ENCODE results near the gene OSBPL5. TPM values are rescaled to one million over a fixed set of nuclear protein-coding genes. Genes with fewer than 3 reads are reported as not detected.

Gene OSBPL5
- polyA plus RNA-seq, 3 donors = 3.1 to 30.3 (median 6.8) TPM

DNA sequence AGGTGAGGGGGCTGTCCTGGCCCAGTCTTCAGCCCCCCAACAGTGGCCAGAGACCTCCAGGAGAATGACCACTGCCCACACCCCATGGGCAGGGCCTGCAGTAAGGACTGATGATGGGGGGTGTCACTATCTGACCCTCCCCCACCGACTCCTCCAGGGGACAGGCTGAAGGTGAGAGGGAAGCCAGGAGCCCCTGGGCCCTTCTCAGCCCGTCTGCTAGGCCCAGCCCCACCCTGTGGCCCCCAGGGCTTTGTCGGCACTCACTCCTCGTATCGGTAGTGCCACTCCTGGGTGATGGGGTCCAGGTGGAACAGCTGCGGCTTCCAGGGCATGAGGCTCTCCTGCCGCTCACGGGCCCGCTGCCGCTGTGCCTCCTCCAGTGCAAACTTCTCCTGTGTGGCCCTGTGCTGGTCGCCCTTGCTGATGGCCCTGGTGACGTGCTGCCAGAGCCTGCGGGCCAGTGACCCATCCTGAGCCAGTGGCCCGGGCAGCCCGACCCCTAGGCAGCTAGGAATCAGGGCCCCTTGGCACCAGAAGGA, 72.4 kb downstream of the OSBPL5 start:
- Histone ChIP-seq H3K79me2 (ENCODE audit: insufficient read depth, low read length) (no peaks in the 10 kb centered on the region), H3K36me3 (replicated peaks in 1 of 2; ENCODE audit: control insufficient read depth in 1 of 2, insufficient read depth in 2 of 2, low read length in 2 of 2) (peaks cover 44 to 82% of the 10 kb centered on the region in 2 donors), H3K9me3 (replicated peaks in 1 of 2; ENCODE audit: control insufficient read depth in 1 of 2, insufficient read depth in 1 of 2, low read length in 2 of 2) (no peaks in the 10 kb centered on the region), H3K4me3 (replicated peaks in 1 of 3; ENCODE audit: low read depth in 2 of 3, low read length in 3 of 3) (no peak overlapping the region), H3K9ac (ENCODE audit: insufficient read depth, low read length, poor library complexity, severe bottlenecking) (no peak overlapping the region), H3K4me1 (ENCODE audit: control insufficient read depth in 1 of 2, insufficient read depth in 2 of 2, low read length in 2 of 2) (peaks cover 4 to 6% of the 10 kb centered on the region in 2 donors), H3K4me2 (replicated peaks; ENCODE audit: extremely low read depth, low read length, poor library complexity, severe bottlenecking) (no peak overlapping the region), H3K27me3 (ENCODE audit: control insufficient read depth in 2 of 2, insufficient read depth in 2 of 2, low read length in 2 of 2) (no peaks in the 10 kb centered on the region), H3K27ac (ENCODE audit: low read depth in 1 of 2, low read length in 2 of 2) (no peak overlapping the region), H2AFZ (ENCODE audit: insufficient read depth, low read depth, low read length, poor library complexity, severe bottlenecking) (no peak overlapping the region), H4K20me1 (ENCODE audit: insufficient read depth, low read length) (peaks cover 13% of the 10 kb centered on the region)
- no peak for DNase-seq
- intact Hi-C loops (cut with micrococcal nuclease) = loop anchor here (2.0 to 5.0 kb wide), 4 partner anchors 55 to 560 kb away; no protein-coding TSS in a partner anchor
- Mint-ChIP-seq H3K27me3 (ENCODE audit: low read depth in 3 of 3) (no peaks in the 10 kb centered on the region), H3K9me3 (no peaks in the 10 kb centered on the region), H3K4me1 (peaks cover 10% of the 10 kb centered on the region), H3K36me3 (peaks cover 37 to 85% of the 10 kb centered on the region in 2 donors), H3K27ac (no peak overlapping the region), H3K4me3 (no peak overlapping the region)
- no peak for TF ChIP-seq CTCF (IDR thresholded peaks at IDR 0.05)
- 91% methylated on average over 14 of the region's 15 CpGs for WGBS (ENCODE audit: insufficient coverage)

DNA sequence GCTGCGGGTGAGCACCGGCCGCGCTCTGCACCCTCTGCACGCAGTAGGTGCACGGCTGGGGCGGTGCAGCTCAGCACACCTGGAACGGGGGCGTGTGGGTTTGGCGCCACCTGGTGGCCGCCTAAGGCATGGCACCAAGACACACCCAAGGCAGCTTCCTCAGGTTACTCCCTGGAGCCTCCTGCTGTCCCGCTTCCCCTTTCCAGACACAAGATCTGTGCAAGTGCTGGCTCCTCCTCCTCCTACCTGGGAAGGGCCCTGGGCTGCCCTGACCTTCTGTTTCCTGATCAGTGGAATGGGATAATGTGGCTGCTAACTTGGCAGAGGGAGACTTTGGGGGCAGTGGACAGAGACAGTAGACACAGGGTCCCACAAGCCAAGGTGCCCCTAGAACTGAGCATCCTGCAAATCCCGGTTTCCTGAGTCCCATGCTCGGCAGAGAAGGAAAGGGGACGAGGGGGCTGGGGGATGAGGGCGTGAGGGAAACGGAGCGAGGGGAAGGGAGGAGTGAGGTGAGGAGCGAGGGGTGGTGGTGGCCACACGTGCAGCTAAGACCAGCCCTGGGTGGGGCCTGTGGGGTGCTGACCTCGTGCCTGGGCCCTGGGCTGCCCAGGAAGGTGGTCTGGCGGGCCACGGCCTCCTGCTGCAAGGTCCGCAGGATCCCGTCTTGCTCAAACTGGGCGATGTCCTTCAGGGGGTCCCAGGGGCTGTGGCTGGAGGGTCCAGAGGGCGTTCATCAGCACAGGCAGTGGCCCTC, 73.1 kb downstream of the OSBPL5 start:
- H3K27ac ChIP-seq (ENCODE audit: low read depth in 1 of 2, low read length in 2 of 2) = no peak overlapping the region
- H3K27me3 ChIP-seq (ENCODE audit: control insufficient read depth in 2 of 2, insufficient read depth in 2 of 2, low read length in 2 of 2) = no peaks in the 10 kb centered on the region
- H3K9me3 ChIP-seq (replicated peaks in 1 of 2; ENCODE audit: control insufficient read depth in 1 of 2, insufficient read depth in 1 of 2, low read length in 2 of 2) = no peaks in the 10 kb centered on the region
- peaks cover 4 to 6% of the 10 kb centered on the region in 2 donors for H3K4me1 ChIP-seq (ENCODE audit: control insufficient read depth in 1 of 2, insufficient read depth in 2 of 2, low read length in 2 of 2)
- peak; percentile 56 to 78 (median 68) for DNase-seq
- H4K20me1 ChIP-seq (ENCODE audit: insufficient read depth, low read length) = peaks cover 13% of the 10 kb centered on the region
- WGBS (ENCODE audit: insufficient coverage) = 42% methylated on average over 22 of the region's 27 CpGs
- peaks cover 33 to 79% of the 10 kb centered on the region in 2 donors for H3K36me3 Mint-ChIP-seq
- H3K9me3 Mint-ChIP-seq = no peaks in the 10 kb centered on the region
- H3K4me3 ChIP-seq (replicated peaks in 1 of 3; ENCODE audit: low read depth in 2 of 3, low read length in 3 of 3) = no peak overlapping the region
- H3K36me3 ChIP-seq (replicated peaks in 1 of 2; ENCODE audit: control insufficient read depth in 1 of 2, insufficient read depth in 2 of 2, low read length in 2 of 2) = peaks cover 40 to 77% of the 10 kb centered on the region in 2 donors
- no peaks in the 10 kb centered on the region for H3K27me3 Mint-ChIP-seq (ENCODE audit: low read depth in 3 of 3)
- intact Hi-C loops (cut with micrococcal nuclease) = loop anchor here (2.0 to 5.0 kb wide), 4 partner anchors 55 to 560 kb away; no protein-coding TSS in a partner anchor
- no peak overlapping the region for H3K4me2 ChIP-seq (replicated peaks; ENCODE audit: extremely low read depth, low read length, poor library complexity, severe bottlenecking)
- peaks cover 10% of the 10 kb centered on the region for H3K4me1 Mint-ChIP-seq
- H3K9ac ChIP-seq (ENCODE audit: insufficient read depth, low read length, poor library complexity, severe bottlenecking) = no peak overlapping the region
- peak; percentile 100 for TF ChIP-seq CTCF (IDR thresholded peaks at IDR 0.05)
- no peak overlapping the region for H3K4me3 Mint-ChIP-seq
- H3K79me2 ChIP-seq (ENCODE audit: insufficient read depth, low read length) = no peaks in the 10 kb centered on the region
- peak overlapping the region in 1 of 7 donors; percentile 71 for H3K27ac Mint-ChIP-seq
- H2AFZ ChIP-seq (ENCODE audit: insufficient read depth, low read depth, low read length, poor library complexity, severe bottlenecking) = no peak overlapping the region
